Smooth muscle cell of the coronary artery (primary cell): ENCODE measurements around the gene RTL5. TPM values are rescaled to one million over a fixed set of nuclear protein-coding genes. Genes with fewer than 3 reads are reported as not detected.

Experiments used
- total RNA-seq: library from RNA; depleted of rRNA; stranded (reverse); fragments of >200 nt; gene quantifications from 2 replicates; pipeline ENCODE4 v1.2.3, GENCODE V29; 2014; ENCODE audit warnings: low replicate concordance

RTL5 gene
- 0.83 and 3.3 TPM in 2 replicates for total RNA-seq

DNA sequence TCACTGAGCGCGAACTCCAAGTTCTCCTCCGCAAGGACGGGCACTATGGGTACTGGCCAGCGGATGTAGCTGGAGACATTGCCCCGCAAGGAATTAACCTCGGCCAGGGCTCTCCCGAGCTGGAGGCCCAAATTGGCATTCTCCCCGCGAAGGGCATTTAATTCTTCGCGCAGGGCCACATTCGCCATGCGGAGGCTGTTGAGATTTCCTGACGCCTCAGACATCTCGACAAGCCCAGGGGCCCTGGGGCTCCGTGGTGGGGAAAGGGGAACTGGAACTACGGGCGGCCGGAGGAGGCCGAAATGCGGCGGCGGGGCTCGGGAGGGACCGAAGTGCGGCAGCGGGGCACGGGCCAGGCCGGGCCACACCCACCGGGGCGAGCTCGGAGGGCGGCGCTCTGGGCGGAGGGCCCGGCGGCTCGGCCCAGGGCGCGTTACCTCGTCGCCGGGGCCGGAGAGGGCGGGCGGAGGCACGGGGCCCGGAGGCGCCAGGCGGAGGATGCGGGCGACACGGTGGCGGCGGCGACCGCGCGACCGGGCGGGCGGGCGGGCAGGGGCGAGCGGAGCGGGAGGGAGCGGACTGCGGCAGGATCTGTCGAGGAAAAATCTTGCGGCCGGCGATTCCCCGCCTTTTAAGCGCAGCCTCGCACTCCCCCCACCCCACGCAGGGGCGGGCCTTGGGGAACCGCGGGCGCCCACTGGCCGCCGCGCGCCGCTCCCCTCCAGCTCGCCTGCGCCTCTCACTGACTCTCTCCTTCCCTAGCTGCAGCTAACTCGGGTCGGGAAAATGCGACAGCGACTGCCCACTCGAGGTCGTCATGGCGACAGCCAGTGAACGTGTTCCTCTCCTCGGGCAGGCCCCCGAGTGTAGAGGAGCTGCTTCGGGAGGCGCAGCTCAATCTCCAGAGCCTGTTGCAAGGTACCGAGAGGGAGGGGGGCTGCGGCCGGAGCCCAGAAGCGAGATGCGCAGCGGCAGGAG lies at the start of gene RTL5:
RTL5 (minus strand) TSS at position 599 of the 978 bp plus-strand sequence.

Other genes with a start within 250 kb of the RTL5 start
- gene NHSL2, start 221.1 kb downstream of the RTL5 start, total RNA-seq, result 0.45 and 3.6 TPM in 2 replicates
- 9.1 and 12.0 TPM in 2 replicates for gene PIN4, start 49.8 kb upstream of the RTL5 start, total RNA-seq
- gene ERCC6L, start 107.1 kb upstream of the RTL5 start, total RNA-seq, result 0.83 TPM in 1 of 2 replicates, not detected in the other
- gene RPS4X, start 145.3 kb upstream of the RTL5 start, total RNA-seq, result 784 and 1,407 TPM in 2 replicates
- 0.23 TPM in 1 of 2 replicates, not detected in the other for gene CITED1, start 174.0 kb upstream of the RTL5 start, total RNA-seq